Mucosa of rectum (tissue), 2 donors: ENCODE data around the gene METTL8.
"Not testable (repeated sequence)": the region's sequence is repeated elsewhere in the genome, so short reads cannot be mapped to it uniquely, and the experiment has no call there.

Experiments used
- H3K27ac ChIP-seq, 2 donors: one replicate each; pipeline ENCODE4 v1.7.0; 2013; ENCODE audit warnings: inconsistent platforms in 2 of 2, low read depth in 2 of 2, low read length in 2 of 2
- H3K27me3 ChIP-seq, 2 donors: one replicate each; pipeline ENCODE4 v1.7.0; 2013; ENCODE audit warnings: low read length in 2 of 2; ENCODE audit not compliant: control insufficient read depth in 2 of 2, insufficient read depth in 2 of 2
- H3K36me3 ChIP-seq, 2 donors: one replicate each; pipeline ENCODE4 v1.7.0; 2013; ENCODE audit warnings: low read length in 2 of 2; ENCODE audit not compliant: control insufficient read depth in 2 of 2, insufficient read depth in 2 of 2
- H3K4me1 ChIP-seq, 2 donors: one replicate each; pipeline ENCODE4 v1.7.0; 2013; ENCODE audit warnings: low read length in 2 of 2, mild to moderate bottlenecking in 1 of 2; ENCODE audit not compliant: control insufficient read depth in 2 of 2, insufficient read depth in 2 of 2
- H3K4me3 ChIP-seq, 2 donors: one replicate each; pipeline ENCODE4 v1.7.0; 2013; ENCODE audit warnings: low read length in 2 of 2
- H3K9ac ChIP-seq, 2 donors: one replicate each; pipeline ENCODE4 v1.7.0; 2013; ENCODE audit warnings: low read length in 2 of 2, low read depth in 1 of 2, mild to moderate bottlenecking in 1 of 2
- H3K9me3 ChIP-seq, 2 donors: one replicate each; pipeline ENCODE4 v1.7.0; 2013; ENCODE audit warnings: low read length in 2 of 2; ENCODE audit not compliant: control insufficient read depth in 2 of 2
- donor health status: healthy.
- donor health status: Normal muscosa, but diverticular disease.

Gene METTL8

GRCh38 chr2:171317492-171318125 is 116.2 kb downstream of the METTL8 start:
- Histone ChIP-seq H3K4me1 (no peaks in the 10 kb centered on the region), H3K4me3 (no peak overlapping the region), H3K36me3 (no peaks in the 10 kb centered on the region), H3K9ac (no peak overlapping the region), H3K27ac (no peak overlapping the region), H3K9me3 (no peaks in the 10 kb centered on the region), H3K27me3 (no peaks in the 10 kb centered on the region)

GRCh38 chr2:171316755-171317337 is 116.9 kb downstream of the METTL8 start:
- H3K27me3 ChIP-seq, result no peaks in the 10 kb centered on the region
- no peaks in the 10 kb centered on the region for H3K4me1 ChIP-seq
- H3K27ac ChIP-seq, result no peak overlapping the region
- H3K4me3 ChIP-seq, result no peak overlapping the region
- no peak overlapping the region for H3K9ac ChIP-seq
- no peaks in the 10 kb centered on the region for H3K36me3 ChIP-seq
- no peaks in the 10 kb centered on the region for H3K9me3 ChIP-seq

- no peak overlapping the region for H3K9ac ChIP-seq
- no peak overlapping the region for H3K27ac ChIP-seq
- H3K9me3 ChIP-seq, result no peaks in the 10 kb centered on the region
- H3K27me3 ChIP-seq, result no peaks in the 10 kb centered on the region
- H3K36me3 ChIP-seq, result no peaks in the 10 kb centered on the region
- H3K4me1 ChIP-seq, result no peaks in the 10 kb centered on the region
- no peak overlapping the region for H3K4me3 ChIP-seq
These were observed 117.6 kb downstream of the METTL8 start for GRCh38 chr2:171316220-171316619.

- H3K27ac ChIP-seq, result no peak overlapping the region
- H3K9me3 ChIP-seq, result no peaks in the 10 kb centered on the region
- H3K9ac ChIP-seq, result no peak overlapping the region
- no peaks in the 10 kb centered on the region for H3K36me3 ChIP-seq
- no peaks in the 10 kb centered on the region for H3K4me1 ChIP-seq
- H3K4me3 ChIP-seq, result no peak overlapping the region
- H3K27me3 ChIP-seq, result no peaks in the 10 kb centered on the region
These were observed 118.0 kb downstream of the METTL8 start for GRCh38 chr2:171315781-171316180.

GRCh38 chr2:171312182-171312581 is 121.6 kb downstream of the METTL8 start:
- not testable (repeated sequence) for H3K9me3 ChIP-seq, H3K4me1 ChIP-seq, H3K4me3 ChIP-seq, H3K27ac ChIP-seq, H3K9ac ChIP-seq, H3K27me3 ChIP-seq, H3K36me3 ChIP-seq

GRCh38 chr2:171311589-171311988 is 122.2 kb downstream of the METTL8 start:
- not testable (repeated sequence) for H3K9me3 ChIP-seq, H3K4me3 ChIP-seq, H3K9ac ChIP-seq, H3K27ac ChIP-seq, H3K4me1 ChIP-seq, H3K27me3 ChIP-seq, H3K36me3 ChIP-seq

- Histone ChIP-seq H3K27ac (no peak overlapping the region), H3K4me1 (no peaks in the 10 kb centered on the region), H3K4me3 (no peak overlapping the region), H3K9me3 (no peaks in the 10 kb centered on the region), H3K27me3 (no peaks in the 10 kb centered on the region), H3K9ac (no peak overlapping the region), H3K36me3 (no peaks in the 10 kb centered on the region)
These were observed 122.9 kb downstream of the METTL8 start for GRCh38 chr2:171310889-171311288.

- no peaks in the 10 kb centered on the region for H3K4me1 ChIP-seq
- H3K4me3 ChIP-seq, result no peak overlapping the region
- H3K36me3 ChIP-seq, result no peaks in the 10 kb centered on the region
- H3K27ac ChIP-seq, result no peak overlapping the region
- no peak overlapping the region for H3K9ac ChIP-seq
- no peaks in the 10 kb centered on the region for H3K9me3 ChIP-seq
- H3K27me3 ChIP-seq, result no peaks in the 10 kb centered on the region
These were observed 124.1 kb downstream of the METTL8 start for GRCh38 chr2:171309455-171310286.

GRCh38 chr2:171308280-171309054 is 125.3 kb downstream of the METTL8 start:
- no peaks in the 10 kb centered on the region for H3K4me1 ChIP-seq
- no peaks in the 10 kb centered on the region for H3K27me3 ChIP-seq

GRCh38 chr2:171307560-171307959 is 126.2 kb downstream of the METTL8 start:
- no peak overlapping the region for H3K4me3 ChIP-seq
- H3K36me3 ChIP-seq, result no peaks in the 10 kb centered on the region
- H3K27ac ChIP-seq, result no peak overlapping the region
- H3K27me3 ChIP-seq, result no peaks in the 10 kb centered on the region
- no peaks in the 10 kb centered on the region for H3K4me1 ChIP-seq
- no peak overlapping the region for H3K9ac ChIP-seq
- no peaks in the 10 kb centered on the region for H3K9me3 ChIP-seq

More at GRCh38 chr2:171308280-171309054, 125.3 kb downstream of the METTL8 start:
- Histone ChIP-seq H3K9ac (no peak overlapping the region), H3K36me3 (no peaks in the 10 kb centered on the region), H3K9me3 (no peaks in the 10 kb centered on the region), H3K4me3 (no peak overlapping the region), H3K27ac (no peak overlapping the region)
